NCI-H1930 (cell line): Measurements from ENCODE around the gene BTK.

Experiments used
- DNase-seq, 2 experiments: peaks; one replicate each; lab custom pipeline; 2025; lab: John Stamatoyannopoulos, UW

BTK gene

DNA sequence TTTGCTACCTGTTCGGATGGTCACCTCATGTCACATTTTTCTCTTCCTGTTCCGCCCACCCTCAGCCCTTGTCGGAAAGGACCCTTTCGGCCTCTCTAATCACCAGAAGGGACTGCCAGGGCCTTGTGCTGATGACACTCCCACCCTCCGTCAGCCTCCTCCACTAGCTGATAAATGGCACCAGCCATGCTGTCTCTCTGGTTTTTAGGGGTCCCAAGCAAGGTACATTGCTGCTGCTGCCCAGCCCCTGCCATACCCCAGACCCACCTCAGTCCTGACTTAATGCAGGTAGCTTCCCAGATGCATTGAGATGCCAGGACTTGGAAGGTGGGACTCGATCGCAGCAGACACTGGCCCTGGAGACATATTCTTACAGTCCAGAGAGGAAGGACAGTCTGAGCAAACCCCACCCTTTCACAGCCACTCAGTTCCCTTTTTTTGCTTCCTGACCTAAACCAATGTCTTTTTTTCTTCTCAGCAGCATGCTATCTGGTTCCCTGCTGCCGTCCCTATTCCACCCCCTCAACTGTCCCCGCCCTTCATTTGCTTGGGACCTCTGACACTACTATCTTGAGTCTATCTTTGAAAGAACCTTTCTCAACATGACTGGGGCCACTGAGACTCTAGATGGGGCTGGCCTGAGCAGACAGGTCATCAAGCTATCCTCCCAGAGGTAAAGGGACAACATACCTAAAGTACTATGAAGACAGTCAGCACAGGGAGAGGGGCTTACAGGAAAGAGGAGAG, at the start of gene BTK:
TSS of gene BTK (minus strand) at position 397 of the 747 bp plus-strand sequence. CDS start 10,907 bp downstream, outside the sequence.
- no peak for DNase-seq

DNA sequence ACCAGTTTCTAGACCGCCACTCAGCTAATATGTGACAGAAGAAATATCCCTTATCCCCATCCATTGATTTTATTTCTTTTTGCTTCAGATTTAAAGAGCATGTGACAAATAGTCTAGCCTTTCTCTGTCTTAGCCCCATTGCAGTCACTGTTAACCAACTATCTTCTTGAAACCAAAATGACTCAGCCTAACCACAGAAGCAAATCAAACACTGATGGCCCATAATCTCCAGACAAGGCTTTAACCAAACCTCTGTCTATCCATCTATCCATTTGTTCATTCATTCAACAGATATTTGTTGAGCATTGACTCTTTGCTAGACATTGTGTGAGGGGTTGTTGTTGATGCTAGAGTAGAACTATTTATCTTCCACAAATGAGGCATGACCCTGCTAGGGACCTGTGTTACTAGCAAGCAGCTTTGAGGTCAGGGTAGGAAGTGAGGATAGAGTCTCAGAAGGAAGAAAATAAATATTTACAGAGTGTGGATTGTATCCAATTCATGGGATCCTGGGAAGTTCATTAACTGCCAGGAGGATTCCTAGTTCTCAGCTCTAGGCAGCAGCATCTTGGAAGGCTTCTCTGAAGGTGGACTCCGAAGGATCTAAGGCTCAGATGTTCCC, 44.6 kb upstream of the BTK start:
- no peak for DNase-seq

DNA sequence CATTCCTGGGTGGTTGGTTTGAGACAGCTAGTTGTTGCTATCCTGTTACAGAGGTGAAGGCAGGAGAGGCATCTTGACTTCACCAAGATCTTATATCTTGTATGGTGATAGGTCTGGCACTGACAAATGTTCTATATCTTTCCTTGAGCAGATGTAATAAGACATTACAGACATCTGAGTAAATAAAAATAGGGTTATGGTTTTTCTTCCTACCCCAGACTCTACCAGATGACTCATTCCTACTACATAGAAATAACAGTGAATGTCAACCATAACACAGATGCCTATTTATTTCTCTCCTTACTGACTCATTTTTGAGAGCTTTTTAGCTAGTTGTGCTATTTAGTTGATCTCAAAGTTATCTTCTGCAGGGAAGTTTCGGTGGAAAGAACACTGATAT, 43.9 kb upstream of the BTK start:
- no peak for DNase-seq

DNA sequence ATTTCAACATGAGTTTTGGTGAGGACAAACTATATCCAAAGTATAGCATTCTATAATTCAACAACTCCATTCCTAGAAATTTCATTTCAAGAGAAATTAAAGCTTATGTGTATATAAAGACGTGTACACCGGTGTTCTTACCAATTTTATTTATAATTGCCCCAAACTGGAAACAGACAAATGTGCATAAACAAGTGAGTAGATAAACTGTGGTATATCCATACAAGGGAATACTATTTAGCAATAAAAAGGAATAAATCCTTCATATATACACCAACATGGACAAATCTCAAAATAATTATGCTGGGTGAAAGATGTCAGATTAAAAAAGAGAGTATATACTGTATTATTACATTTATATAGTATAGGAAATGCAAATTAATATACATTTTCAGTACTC, 42.0 kb upstream of the BTK start:
- no peak for DNase-seq

DNA sequence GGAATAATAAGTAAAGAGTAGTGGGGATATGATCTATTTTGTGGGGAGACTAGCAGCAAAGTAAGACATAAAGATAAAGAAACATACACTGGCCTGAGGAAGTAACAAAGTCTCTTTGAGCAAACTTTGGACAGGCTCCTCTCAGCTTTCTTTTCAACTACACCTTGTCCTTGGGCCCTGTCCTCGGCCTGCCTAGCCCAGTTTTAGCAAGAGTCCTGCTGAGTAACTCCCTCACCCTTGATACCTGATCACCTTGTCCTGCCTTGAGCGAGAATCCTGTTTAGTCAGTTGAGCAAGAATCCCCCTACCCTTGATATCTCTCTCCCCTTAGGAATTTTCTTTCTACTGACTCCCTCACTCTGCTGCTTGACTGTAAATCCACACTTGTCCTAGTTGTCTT, 33.5 kb upstream of the BTK start:
- no peak for DNase-seq

DNA sequence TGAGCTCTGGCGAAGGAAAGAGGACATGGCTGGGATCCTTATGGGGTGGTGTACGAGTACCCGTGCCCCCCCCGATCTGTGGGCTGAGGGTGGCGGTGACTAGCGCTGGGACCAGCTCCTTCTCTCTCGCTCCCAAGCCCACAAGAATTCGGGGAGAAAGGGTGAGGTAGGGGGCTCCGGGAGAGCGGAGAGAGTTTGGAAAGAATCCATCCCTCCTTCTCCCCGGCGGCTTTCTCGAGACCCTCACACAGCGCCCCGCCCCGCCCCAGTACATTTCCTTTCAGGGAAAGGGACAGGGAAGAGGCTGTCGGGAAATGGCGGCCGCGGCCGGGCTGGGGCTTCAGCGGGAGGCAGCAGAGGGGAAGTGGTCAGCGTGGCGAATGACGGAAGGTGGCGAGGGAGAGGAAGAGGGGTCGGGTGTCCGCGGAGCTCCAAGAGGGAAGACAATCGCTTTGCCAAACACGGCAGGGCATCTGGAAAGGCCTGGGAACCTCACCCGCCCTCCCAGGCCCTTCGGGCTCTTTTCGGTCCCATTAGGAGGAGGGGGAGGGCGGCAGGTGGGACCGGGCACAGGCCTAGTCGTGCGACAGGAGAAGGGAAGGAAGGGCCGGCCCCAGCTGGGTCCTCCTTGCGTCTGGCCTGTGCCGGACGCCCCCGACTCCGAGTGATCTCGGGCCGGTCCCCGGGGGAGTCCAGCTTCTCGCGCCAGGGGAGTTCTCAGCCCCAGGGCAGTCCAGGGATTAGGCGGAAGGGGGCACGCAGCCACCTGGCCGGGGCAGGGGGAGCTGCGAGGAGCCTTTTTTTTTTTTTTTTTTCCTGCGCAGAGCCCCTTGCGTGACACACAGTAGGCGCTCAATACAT, 32.2 kb upstream of the BTK start:
- no peak for DNase-seq

DNA sequence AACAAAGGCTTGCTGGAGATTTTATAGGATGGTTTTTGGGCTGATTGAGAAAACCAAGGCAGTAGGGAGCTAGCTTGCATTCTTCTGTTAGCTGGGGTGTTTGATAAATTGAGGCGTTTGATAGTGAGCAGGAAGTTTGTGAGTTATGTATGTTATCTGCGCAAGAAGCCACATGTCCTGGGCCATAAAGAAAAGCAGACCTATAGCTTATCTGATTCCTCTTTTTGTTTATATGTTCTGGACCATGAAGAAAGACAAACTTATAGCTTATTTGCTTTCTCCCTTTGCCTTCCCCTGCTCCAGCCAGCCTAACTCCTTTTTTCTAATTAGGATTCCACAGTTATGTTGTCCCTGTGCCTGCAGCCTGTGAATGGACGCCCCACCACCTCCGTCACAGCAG, 31.2 kb upstream of the BTK start:
- DNase-seq, result no peak

DNA sequence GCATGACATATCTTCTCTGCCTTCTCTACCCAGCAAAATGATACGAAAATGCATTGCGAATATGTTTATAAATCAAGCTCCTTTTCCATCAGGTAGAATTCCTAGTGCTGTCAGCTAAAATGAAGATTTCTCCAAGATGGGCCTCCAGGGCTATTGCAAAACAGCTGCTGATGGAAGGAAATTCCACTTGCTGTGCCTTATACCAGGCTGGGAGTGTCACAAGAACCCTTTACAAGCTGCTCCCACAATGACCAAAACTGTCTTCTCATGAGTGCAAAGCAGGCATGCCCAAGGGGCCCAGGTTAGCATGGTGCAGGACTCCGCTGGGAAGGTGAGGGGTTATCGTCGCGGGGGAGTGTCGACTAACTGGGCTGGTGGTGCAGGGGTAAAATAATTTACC, 30.7 kb upstream of the BTK start:
- no peak for DNase-seq

DNA sequence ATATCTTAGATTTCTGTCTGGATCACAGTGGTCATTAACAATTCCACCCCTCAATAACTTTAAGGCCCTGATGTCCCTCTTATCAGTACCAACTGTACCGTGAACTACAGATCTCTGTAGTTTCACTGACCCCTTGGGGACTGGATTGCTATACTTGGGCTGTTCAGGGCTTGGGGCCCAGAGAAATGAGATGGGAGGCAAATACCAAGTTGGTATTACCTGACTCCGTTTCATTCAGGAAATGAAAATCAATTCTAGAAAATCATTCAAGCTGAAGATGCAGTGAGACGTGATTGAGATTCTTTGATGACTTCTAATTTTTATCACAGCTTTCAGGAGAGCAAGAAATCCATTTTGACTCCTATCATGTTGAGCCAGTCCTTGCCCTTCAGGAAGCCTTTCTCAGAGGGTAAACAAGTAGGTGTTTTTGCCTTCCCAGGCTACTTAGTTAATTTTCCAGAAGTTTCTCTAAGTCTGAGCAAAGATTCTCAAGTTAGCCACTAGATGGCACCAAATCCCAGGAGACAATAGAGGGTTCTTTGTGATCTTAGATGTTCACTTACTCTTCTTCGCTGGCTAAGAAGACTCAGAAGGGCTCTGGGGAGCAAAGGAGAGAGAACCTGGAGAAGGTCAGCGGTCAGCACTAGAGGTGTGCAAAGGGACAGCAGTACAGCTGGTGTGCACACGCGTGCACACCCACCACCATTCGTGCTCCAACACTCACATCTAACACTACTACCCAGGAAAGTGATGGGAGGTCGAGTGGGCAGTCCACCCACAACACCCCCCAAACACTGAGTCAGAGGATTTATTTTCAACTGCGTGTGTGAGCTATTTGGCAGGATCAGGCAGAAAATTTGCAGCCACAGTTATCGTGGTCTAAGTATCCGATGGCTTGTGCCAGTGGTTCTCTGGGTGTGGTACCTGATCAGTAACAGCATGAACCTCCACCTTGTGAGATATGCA, 29.5 kb upstream of the BTK start:
- DNase-seq, result peak; percentile 23 to 42

DNA sequence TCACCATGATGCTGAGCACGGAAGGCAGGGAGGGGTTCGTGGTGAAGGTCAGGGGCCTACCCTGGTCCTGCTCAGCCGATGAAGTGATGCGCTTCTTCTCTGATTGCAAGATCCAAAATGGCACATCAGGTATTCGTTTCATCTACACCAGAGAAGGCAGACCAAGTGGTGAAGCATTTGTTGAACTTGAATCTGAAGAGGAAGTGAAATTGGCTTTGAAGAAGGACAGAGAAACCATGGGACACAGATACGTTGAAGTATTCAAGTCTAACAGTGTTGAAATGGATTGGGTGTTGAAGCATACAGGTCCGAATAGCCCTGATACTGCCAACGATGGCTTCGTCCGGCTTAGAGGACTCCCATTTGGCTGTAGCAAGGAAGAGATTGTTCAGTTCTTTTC, 26.0 kb upstream of the BTK start:
- DNase-seq, result no peak

DNA sequence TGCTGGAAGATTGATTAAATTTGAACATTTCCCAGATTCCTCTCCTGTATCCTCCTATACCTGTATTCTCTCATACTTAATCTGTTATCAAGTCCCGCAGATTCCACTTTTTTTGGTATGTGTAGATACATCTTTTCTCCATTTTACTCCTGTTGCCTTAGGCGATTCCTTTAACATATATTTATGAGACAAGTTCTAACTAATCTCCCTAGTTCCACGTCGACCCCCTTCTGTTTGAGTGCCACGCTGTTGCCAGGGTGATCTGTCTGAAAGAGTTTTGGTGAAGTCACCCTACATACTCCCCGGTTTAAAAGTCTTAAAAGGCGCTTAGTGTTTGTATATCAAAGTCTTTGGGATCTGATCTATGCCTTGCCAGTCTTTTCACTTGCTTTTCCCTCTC, 24.5 kb upstream of the BTK start:
- no peak for DNase-seq

DNA sequence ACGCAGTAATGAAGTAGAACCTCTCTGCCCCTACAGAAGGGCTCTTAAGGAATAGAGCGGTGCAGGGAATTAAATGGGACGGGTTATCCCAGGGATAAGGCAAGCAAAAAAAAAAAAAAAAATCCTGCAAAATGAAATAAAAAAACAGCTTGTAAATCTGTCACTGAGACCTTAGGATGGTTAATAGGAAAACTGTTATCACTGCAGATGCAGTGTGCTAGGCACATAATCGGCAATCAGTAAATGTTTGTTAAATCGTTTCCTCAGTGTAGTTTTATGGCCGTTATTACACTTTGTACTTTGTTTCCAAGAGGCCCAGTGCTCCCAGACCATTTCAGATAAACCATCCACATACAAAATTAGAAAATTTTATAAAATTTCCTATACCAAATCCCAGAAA, 23.1 kb upstream of the BTK start:
- DNase-seq, result no peak

DNA sequence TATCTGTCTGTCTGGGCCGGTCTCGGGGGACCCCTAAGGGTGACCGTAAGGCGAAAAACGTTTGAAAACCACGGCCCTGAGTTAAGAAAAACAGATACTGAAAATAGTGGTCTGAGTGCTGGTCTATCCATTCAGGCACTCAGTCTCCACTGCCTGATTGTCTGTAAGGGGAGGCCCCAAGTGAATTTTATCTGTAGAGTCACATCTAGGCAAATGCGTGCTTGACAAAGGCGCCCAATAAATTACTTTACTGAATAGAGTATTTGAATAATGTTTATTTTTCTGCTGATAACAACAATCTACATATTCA, 22.5 kb upstream of the BTK start:
- DNase-seq, result no peak

DNA sequence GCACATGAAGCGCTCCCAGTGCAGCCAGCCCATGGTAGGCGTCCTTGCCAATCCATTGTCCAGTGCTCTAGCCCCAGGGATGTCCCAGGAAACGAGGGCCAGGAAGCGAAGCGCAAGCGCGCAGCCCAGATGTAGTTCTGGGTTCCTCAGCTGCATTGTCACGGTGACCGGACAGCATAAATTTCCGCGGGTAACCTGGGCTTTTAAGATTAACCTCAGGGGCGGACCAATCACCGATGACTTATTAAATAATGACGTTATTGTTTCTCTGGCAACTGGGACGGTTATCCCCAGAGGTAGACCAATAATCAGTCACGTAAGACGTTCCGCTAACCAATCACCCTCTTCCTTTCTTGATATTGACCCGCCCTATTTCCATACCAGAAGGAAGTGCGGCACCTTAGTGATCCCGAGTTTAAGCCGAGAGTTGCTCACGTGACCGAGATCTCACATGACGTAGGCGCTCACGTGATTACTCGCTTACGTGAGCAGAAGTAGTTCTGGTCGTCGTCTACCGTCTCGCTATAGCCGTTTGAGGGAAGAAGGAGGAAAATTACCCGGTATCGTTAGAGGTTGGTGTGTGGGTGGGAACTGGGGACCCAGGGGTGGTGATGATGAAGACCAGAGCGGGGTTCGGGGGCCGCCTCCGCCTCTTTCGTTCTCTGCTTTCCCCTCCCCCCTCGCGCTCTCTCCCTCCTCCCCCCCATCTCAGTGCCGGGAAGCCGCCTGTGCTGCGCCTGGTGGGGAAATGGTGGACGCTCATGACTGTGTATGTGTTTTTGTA, 21.9 kb upstream of the BTK start, which contains the start of the genes GLA and HNRNPH2:
TSS of gene GLA (minus strand) at position 178 of the 784 bp plus-strand sequence. CDS start at position 156, 22 bp downstream.
TSS of gene HNRNPH2 (plus strand) at position 475 of the 784 bp plus-strand sequence. CDS start 3,767 bp downstream, outside the sequence.
- DNase-seq, result peak; percentile 94 to 96

DNA sequence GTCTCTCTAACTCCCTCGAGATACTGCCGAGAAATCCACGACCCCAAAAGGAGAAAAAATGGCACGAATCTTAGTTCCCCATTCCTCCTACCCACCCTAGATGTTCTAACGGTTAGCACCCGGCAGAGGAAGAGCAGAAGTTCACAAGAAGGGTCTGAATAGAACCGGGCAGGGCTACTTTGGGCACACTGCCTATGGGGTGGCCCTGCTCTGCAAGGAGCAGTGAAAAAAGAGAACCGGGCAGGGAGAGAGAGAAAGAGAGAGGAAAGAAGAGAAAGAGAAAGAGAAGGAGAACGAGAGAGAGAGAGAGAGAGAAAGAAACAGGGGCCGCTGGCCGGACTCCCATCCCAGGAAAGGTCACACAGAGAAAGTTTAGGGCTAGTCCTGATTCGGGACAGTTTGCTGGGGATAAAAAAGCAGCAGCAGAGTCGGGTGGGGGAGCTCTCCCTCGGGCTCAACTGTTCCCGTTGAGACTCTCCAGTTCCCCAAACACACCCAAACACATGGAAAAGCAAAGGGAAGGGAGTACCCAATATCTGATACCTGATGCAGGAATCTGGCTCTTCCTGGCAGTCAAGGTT, 21.3 kb upstream of the BTK start:
- DNase-seq, result no peak

DNA sequence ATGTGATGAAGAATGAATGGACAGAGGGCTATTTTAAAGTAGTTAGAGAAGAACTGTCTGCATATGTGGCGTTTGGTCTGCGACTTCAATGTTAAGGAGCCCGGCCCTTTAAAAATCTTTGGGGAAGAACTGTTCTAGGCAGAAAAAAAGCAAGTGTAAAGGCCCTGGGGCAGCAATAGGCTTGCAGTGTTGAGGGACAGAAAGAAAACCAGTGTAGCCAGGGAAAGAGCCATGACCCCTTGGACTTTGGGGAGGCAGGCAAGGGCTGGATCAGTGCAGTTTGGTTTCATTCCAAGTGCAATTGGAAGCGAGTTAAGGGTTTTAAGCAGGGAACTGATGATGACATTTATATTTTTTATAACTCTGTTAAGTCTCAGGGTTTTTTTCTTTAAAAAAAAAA, 13.8 kb upstream of the BTK start:
- DNase-seq, result no peak

DNA sequence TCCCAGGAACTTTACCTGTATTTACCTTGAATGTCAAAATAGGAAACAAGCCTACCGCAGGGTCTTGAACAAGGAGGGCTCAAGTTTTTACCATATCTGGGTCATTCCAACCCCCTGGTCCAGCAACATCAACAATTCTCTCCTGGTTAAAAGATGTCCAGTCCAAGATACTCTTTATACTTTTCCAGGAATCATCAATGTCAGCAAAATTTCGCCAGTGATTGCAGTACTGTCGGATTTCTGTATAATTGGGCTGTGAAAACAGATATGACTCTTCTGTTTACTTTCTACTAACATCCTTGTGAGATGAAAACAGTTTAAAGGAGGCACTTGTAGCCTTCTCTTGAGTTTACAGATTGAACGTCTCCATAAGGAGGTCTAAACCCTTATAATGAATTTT, 12.7 kb upstream of the BTK start:
- DNase-seq, result no peak

DNA sequence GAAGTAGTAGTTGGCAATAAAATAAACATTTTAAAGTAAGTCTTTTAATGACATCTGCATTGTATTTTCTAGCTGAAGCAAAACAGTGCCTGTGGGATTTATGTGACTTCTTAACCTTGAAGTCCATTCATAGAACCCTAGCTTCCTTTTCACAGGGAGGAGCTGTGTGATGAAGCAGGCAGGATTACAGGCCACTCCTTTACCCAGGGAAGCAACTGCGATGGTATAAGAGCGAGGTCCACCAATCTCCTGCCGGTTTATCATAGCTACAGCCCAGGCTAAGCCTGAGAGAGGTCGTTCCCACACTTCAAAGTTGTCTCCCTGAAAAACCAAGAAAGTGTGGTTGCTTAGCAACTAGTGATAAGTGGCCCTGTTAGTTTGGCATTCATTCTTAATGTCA, 11.8 kb upstream of the BTK start:
- no peak for DNase-seq

DNA sequence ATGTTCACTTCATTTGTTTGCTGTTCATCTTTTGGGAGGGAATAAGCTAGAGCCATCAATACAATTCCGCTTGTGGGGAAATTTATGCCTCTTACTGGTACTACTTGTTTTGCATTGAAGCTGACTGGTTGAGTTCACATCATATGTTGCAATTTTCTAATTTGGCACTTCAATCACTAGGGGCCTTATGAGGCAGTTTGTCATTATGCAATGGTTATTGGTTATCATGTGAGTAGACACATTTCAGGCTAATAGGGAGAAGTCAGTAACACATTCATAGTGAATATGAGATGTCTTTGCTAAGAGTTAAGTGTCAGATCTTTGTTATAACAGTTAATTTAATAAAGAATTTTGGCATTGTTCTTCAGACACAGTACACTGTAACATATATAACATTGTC, 9.8 kb upstream of the BTK start:
- no peak for DNase-seq

DNA sequence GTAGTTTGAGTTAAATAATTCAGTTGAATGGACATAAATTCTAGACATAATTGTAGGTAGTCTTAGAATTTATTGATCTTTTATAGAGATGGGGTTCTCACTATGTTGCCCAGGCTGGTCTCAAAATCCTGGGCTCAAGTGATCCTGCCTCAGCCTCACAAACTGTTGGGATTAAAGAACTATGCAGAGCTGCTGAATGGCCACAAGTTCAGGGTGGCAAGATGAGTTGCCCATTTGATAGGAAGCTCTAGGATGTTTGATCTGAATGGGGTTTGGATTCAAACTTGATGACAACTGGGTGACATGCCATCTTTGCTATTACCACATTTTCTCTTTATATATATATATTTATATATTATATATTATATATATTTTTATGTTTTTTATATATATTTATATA, 8.4 kb upstream of the BTK start:
- DNase-seq, result no peak
